HCT116 (cell line): ENCODE results near the gene MDFI. TPM values are rescaled to one million over a fixed set of nuclear protein-coding genes. Genes with fewer than 3 reads are reported as not detected.

Experiments used
- ATAC-seq: fragments of 200-7000 bp; cut with Tn5 transposase; 2 replicates; pipeline ENCODE4 v1.9.1; 2020; ENCODE audit warnings: mild to moderate bottlenecking, moderate library complexity
- BruUV-seq: library from RNA; stranded (reverse); fragments of 400-500 nt; replicated peaks from 2 replicates; lab custom pipeline; 2021; lab: Mats Ljungman, UMichigan
- CTCF ChIA-PET: fragments of 300-600 bp; sonication (Branson Sonifier 250); formaldehyde crosslinking; loops from one replicate; lab custom pipeline; 2021; ENCODE audit warnings: antibody characterized with exemption; lab: Charles Lee
- POLR2A ChIA-PET: fragments of 300-600, 350-600 bp; sonication (Branson Sonifier 250); formaldehyde crosslinking; loops from one replicate; lab custom pipeline; 2021; ENCODE audit warnings: antibody characterized with exemption; lab: Charles Lee
- RAD21 ChIA-PET, 2 experiments: fragments of 300-600 bp; sonication (Branson Sonifier 250); formaldehyde crosslinking; loops; one replicate each; lab custom pipeline; 2023; ENCODE audit warnings: low total read pairs in 2 of 2; ENCODE audit not compliant: uncharacterized antibody in 2 of 2, unreplicated experiment in 2 of 2, low non-redundant PET in 1 of 2; lab: Charles Lee
- DNase-seq: peaks from one replicate; pipeline ENCODE4 v3.0.0-alpha.2; 2010; ENCODE audit warnings: low read depth, low spot score
- H2AFZ ChIP-seq: fragments of 200-600 bp; shearing (Covaris generic), sonication (generic); 2 replicates; pipeline ENCODE4 v1.6.1; 2017; ENCODE audit warnings: low read depth, mixed run types, mixed read lengths, antibody characterized with exemption, low read length; ENCODE audit not compliant: poor library complexity, severe bottlenecking
- H3K27ac ChIP-seq: 2 replicates; pipeline ENCODE4 v1.5.1; 2012; ENCODE audit warnings: low read depth, low read length
- H3K27me3 ChIP-seq: fragments of 200-600 bp; sonication (generic); 2 replicates; pipeline ENCODE4 v1.6.1; 2016; ENCODE audit warnings: mixed run types, low read length, mixed read lengths; ENCODE audit not compliant: insufficient read depth
- H3K36me3 ChIP-seq, 2 experiments: fragments of 200-500 bp in 1 of 2; fragments of 200-600 bp in 1 of 2; sonication (Bioruptor generic) in 1 of 2; sonication (generic) in 1 of 2; 2 replicates each; pipeline versions ENCODE4 v1.5.1 to v1.6.1; 2014 to 2016; ENCODE audit warnings: low read length in 2 of 2, inconsistent platforms in 1 of 2, mixed read lengths in 1 of 2, mixed run types in 1 of 2; ENCODE audit not compliant: insufficient read depth in 2 of 2, control insufficient read depth in 1 of 2
- H3K4me1 ChIP-seq, 2 experiments: fragments of 200-600 bp in 1 of 2; sonication (generic) in 1 of 2; 2 replicates each; pipeline versions ENCODE4 v1.5.1 to v1.6.1; 2012 to 2017; ENCODE audit warnings: low read length in 2 of 2, inconsistent platforms in 1 of 2, mild to moderate bottlenecking in 1 of 2, mixed read lengths in 1 of 2, mixed run types in 1 of 2, moderate library complexity in 1 of 2; ENCODE audit not compliant: insufficient read depth in 2 of 2, control insufficient read depth in 1 of 2
- H3K4me2 ChIP-seq: fragments of 200-600 bp; sonication (generic); 2 replicates; pipeline ENCODE4 v1.6.1; 2017; ENCODE audit warnings: mixed run types, low read length, mixed read lengths
- H3K4me3 ChIP-seq, 2 experiments: fragments of 200-600 bp in 1 of 2; sonication (generic) in 1 of 2; replicated peaks in 1 of 2; 2 replicates each; pipeline ENCODE4 v1.5.1; 2011 to 2016; ENCODE audit warnings: low read length in 2 of 2, control low read depth in 1 of 2, low read depth in 1 of 2, mild to moderate bottlenecking in 1 of 2, mixed read lengths in 1 of 2, mixed run types in 1 of 2
- H3K79me2 ChIP-seq: fragments of 200-600 bp; sonication (generic); 2 replicates; pipeline ENCODE4 v1.6.1; 2017; ENCODE audit warnings: mild to moderate bottlenecking, mixed run types, low read length, moderate library complexity, mixed read lengths; ENCODE audit not compliant: insufficient read depth
- H3K9ac ChIP-seq: fragments of 200-600 bp; sonication (generic); 2 replicates; pipeline ENCODE4 v1.6.1; 2016; ENCODE audit warnings: low read length, mixed read lengths
- H3K9me2 ChIP-seq: fragments of 200-600 bp; sonication (generic), shearing (Covaris generic); 2 replicates; pipeline ENCODE4 v1.6.1; 2017; ENCODE audit warnings: mixed run types, mild to moderate bottlenecking, moderate library complexity; ENCODE audit not compliant: insufficient read depth
- H3K9me3 ChIP-seq, 2 experiments: fragments of 200-500 bp in 1 of 2; fragments of 200-600 bp in 1 of 2; sonication (Bioruptor generic) in 1 of 2; sonication (generic) in 1 of 2; 2 replicates each; pipeline ENCODE4 v1.6.1; 2014 to 2017; ENCODE audit warnings: low read length in 2 of 2, mixed read lengths in 2 of 2, inconsistent platforms in 1 of 2, low read depth in 1 of 2, mild to moderate bottlenecking in 1 of 2, mixed run types in 1 of 2, moderate library complexity in 1 of 2; ENCODE audit not compliant: control insufficient read depth in 1 of 2, insufficient read depth in 1 of 2
- H4K20me1 ChIP-seq: fragments of 200-600 bp; sonication (generic), shearing (Covaris generic); 2 replicates; pipeline ENCODE4 v1.6.1; 2017; ENCODE audit warnings: mixed run types, mild to moderate bottlenecking, moderate library complexity; ENCODE audit not compliant: insufficient read depth
- ATF3 ChIP-seq: IDR thresholded peaks from 2 replicates; pipeline ENCODE4 v1.6.1; 2012
- CTCF ChIP-seq, 3 experiments: fragments of 200-600 bp in 1 of 3; sonication (generic) in 1 of 3; IDR thresholded peaks in 2 of 3; conservative IDR thresholded peaks in 1 of 3; 2 replicates each; pipeline ENCODE4 v1.5.1; 2012 to 2017; ENCODE audit warnings: low read depth in 2 of 3, low read length in 2 of 3, antibody characterized with exemption in 1 of 3, borderline replicate concordance in 1 of 3, control low read depth in 1 of 3, mild to moderate bottlenecking in 1 of 3, mixed read lengths in 1 of 3, mixed run types in 1 of 3, moderate library complexity in 1 of 3; ENCODE audit not compliant: insufficient read depth in 1 of 3
- EGR1 ChIP-seq: IDR thresholded peaks from 2 replicates; pipeline ENCODE4 v1.6.1; 2012; ENCODE audit warnings: low read depth
- ELF1 ChIP-seq: IDR thresholded peaks from 2 replicates; pipeline ENCODE4 v1.6.1; 2012; ENCODE audit warnings: low read depth, borderline replicate concordance
- EZH2 ChIP-seq: fragments of 200-600 bp; sonication (generic); IDR thresholded peaks from 2 replicates; pipeline ENCODE4 v1.6.1; 2017; ENCODE audit warnings: antibody characterized with exemption, mixed run types
- EZH2phosphoT487 ChIP-seq: fragments of 200-600 bp; IDR thresholded peaks from 2 replicates; pipeline ENCODE4 v1.6.1; 2018; ENCODE audit warnings: antibody characterized with exemption, borderline replicate concordance
- MAX ChIP-seq: IDR thresholded peaks from 2 replicates; pipeline ENCODE4 v1.6.1; 2012
- POLR2A ChIP-seq: IDR thresholded peaks from 2 replicates; pipeline ENCODE4 v1.7.0; 2011; ENCODE audit warnings: borderline replicate concordance; ENCODE audit not compliant: insufficient read depth, insufficient read length; ENCODE audit errors: extremely low read depth
- REST ChIP-seq: IDR thresholded peaks from 2 replicates; pipeline ENCODE4 v1.6.1; 2012; ENCODE audit warnings: low read depth
- SIN3A ChIP-seq: IDR thresholded peaks from 2 replicates; pipeline ENCODE4 v1.6.1; 2012; ENCODE audit warnings: low read depth
- SP1 ChIP-seq: IDR thresholded peaks from 2 replicates; pipeline ENCODE4 v1.6.1; 2012; ENCODE audit warnings: low read depth
- TCF7L2 ChIP-seq: IDR thresholded peaks from 2 replicates; pipeline ENCODE4 v1.7.0; 2011; ENCODE audit warnings: borderline replicate concordance, inconsistent platforms; ENCODE audit not compliant: insufficient read depth, insufficient read length; ENCODE audit errors: extremely low read depth
- ZBTB33 ChIP-seq: IDR thresholded peaks from 2 replicates; pipeline ENCODE4 v1.6.1; 2011; ENCODE audit warnings: mild to moderate bottlenecking, low read length, moderate library complexity; ENCODE audit not compliant: insufficient replicate concordance; ENCODE audit errors: extremely low read depth
- ZNF274 ChIP-seq: fragments of 200-500 bp; sonication (Bioruptor generic); IDR thresholded peaks from 2 replicates; pipeline ENCODE4 v1.6.1; 2014; ENCODE audit warnings: mild to moderate bottlenecking, low read depth, low read length, inconsistent platforms
- intact Hi-C: fragments of 100-400 bp; cut with micrococcal nuclease; formaldehyde crosslinking; loops from 2 replicates; pipeline ENCODE4 v1.10.0; 2022
- total RNA-seq: library from RNA; stranded (reverse); gene quantifications from one replicate; pipeline ENCODE4 v1.2.1, GENCODE V29; 2021; ENCODE audit not compliant: unreplicated experiment

The MDFI gene
- total RNA-seq, 1 experiment from 2014 or later, result 35.5 TPM

- no peak for TF ChIP-seq TCF7L2
- no peak for TF ChIP-seq ZNF274
- no peak for TF ChIP-seq MAX
- no peak for TF ChIP-seq ZBTB33
- TF ChIP-seq EGR1, result no peak
Observed at GRCh38 chr6:41602864-41603608, 35.2 kb upstream of the MDFI start (continued).

- POLR2A ChIA-PET, result no interaction called here
- no peak overlapping the region for H3K9ac ChIP-seq
- BruUV-seq, result no TSS peak
- H3K27me3 ChIP-seq, result no peaks in the 10 kb centered on the region
- no peak overlapping the region for H3K27ac ChIP-seq
- no peak overlapping the region for H3K4me2 ChIP-seq
- ATAC-seq (no peak), DNase-seq (no peak)
- no peak overlapping the region for H3K4me3 ChIP-seq
- RAD21 ChIA-PET, result no interaction called here
- H3K9me2 ChIP-seq, result no peaks in the 10 kb centered on the region
- intact Hi-C loops, result loop anchor here (10.0 kb wide), 1 partner anchor 171 kb away; the partner anchor contains the start of gene FRS3
- CTCF ChIA-PET, result interaction anchor here (1.5 to 2.7 kb wide), 2 partner anchors 78 to 236 kb away, joined by 5 to 31 read pairs; no protein-coding TSS in a partner anchor
- H3K4me1 ChIP-seq, result peaks cover 3 to 12% of the 10 kb centered on the region in 2 experiments; a peak in 3 of 4 replicates
- H2AFZ ChIP-seq, result no peak overlapping the region
- no peaks in the 10 kb centered on the region for H3K79me2 ChIP-seq
- H3K9me3 ChIP-seq, result no peaks in the 10 kb centered on the region
- H4K20me1 ChIP-seq, result no peaks in the 10 kb centered on the region
- H3K36me3 ChIP-seq, result no peaks in the 10 kb centered on the region
- TF ChIP-seq EZH2 (no peak), SIN3A (no peak), EZH2phosphoT487 (no peak), EGR1 (no peak), TCF7L2 (no peak), REST (no peak), ELF1 (no peak), ATF3 (no peak), POLR2A (no peak), CTCF (IDR thresholded peaks at IDR 0.05 in 2 of 3, conservative IDR thresholded peaks at IDR 0.05 in 1 of 3; ENCODE audit: borderline replicate concordance in 1 of 3, insufficient read depth in 1 of 3, low read depth in 2 of 3, low read length in 2 of 3) (no peak), SP1 (no peak)
Observed at GRCh38 chr6:41604006-41604405, 34.3 kb upstream of the MDFI start.
